ENCODE data around the gene STAG3. TPM values are rescaled to one million over a fixed set of nuclear protein-coding genes. Genes with fewer than 3 reads are reported as not detected.

STAG3 gene
- total and polyA plus RNA-seq, 9 of the 15 experiments (the other 6 are each of a cell fraction or from before 2014, with no cell fraction given), result 0.54 to 2.5 (median 1.7) TPM

GRCh38 chr7:100148559-100149328 is 29.0 kb upstream of the STAG3 start, which contains the start of gene LAMTOR4 (continued):
- peak; percentile 76; the same call in 1 of the 2 replicates for TF ChIP-seq MITF (IDR thresholded peaks at IDR 0.05)
- no peak for TF ChIP-seq SMC3 (conservative IDR thresholded peaks at IDR 0.05; ENCODE audit: insufficient read depth, low read depth, low read length)
- peak; percentile 92 for TF ChIP-seq SUPT5H (IDR thresholded peaks at IDR 0.05)
- peak in 1 of 2 experiments; percentile 37 for TF ChIP-seq AFF1 (IDR thresholded peaks at IDR 0.05; ENCODE audit: low read depth in 1 of 2, partially characterized antibody in 2 of 2)
- TF ChIP-seq DIDO1 (tag; IDR thresholded peaks at IDR 0.05; ENCODE audit: low read depth), result peak; percentile 69; the same call in 1 of the 2 replicates
- TF ChIP-seq ZSCAN32 (CRISPR knock-in tag; IDR thresholded peaks at IDR 0.05), result no peak
- TF ChIP-seq MXD1 (CRISPR knock-in tag; IDR thresholded peaks at IDR 0.05; ENCODE audit: borderline replicate concordance, poor library complexity, severe bottlenecking), result no peak
- TF ChIP-seq NKRF (IDR thresholded peaks at IDR 0.05; ENCODE audit: borderline replicate concordance), result peak; percentile 83; the same call in 1 of the 2 replicates
- TF ChIP-seq BRF2 (IDR thresholded peaks at IDR 0.05; ENCODE audit: borderline replicate concordance, insufficient read depth, insufficient read length), result no peak
- no peak for TF ChIP-seq U2AF1 (optimal IDR thresholded peaks at IDR 0.05; ENCODE audit: low read depth, low read length)
- peak; percentile 88 to 97 for TF ChIP-seq MAZ (CRISPR knock-in tag; conservative IDR thresholded peaks at IDR 0.05 in 1 of 2, IDR thresholded peaks at IDR 0.05 in 1 of 2)
- TF ChIP-seq ZNF133 (CRISPR knock-in tag; IDR thresholded peaks at IDR 0.05), result no peak
- no peak for TF ChIP-seq ETS2 (tag; IDR thresholded peaks at IDR 0.05; ENCODE audit: borderline replicate concordance, poor library complexity, severe bottlenecking)
- no peak for TF ChIP-seq ZNF280A (IDR thresholded peaks at IDR 0.05; ENCODE audit: low read depth, partially characterized antibody)

Measured in K562 (cell line).